ENCODE data around the gene ZNF19.

Gene ZNF19

DNA sequence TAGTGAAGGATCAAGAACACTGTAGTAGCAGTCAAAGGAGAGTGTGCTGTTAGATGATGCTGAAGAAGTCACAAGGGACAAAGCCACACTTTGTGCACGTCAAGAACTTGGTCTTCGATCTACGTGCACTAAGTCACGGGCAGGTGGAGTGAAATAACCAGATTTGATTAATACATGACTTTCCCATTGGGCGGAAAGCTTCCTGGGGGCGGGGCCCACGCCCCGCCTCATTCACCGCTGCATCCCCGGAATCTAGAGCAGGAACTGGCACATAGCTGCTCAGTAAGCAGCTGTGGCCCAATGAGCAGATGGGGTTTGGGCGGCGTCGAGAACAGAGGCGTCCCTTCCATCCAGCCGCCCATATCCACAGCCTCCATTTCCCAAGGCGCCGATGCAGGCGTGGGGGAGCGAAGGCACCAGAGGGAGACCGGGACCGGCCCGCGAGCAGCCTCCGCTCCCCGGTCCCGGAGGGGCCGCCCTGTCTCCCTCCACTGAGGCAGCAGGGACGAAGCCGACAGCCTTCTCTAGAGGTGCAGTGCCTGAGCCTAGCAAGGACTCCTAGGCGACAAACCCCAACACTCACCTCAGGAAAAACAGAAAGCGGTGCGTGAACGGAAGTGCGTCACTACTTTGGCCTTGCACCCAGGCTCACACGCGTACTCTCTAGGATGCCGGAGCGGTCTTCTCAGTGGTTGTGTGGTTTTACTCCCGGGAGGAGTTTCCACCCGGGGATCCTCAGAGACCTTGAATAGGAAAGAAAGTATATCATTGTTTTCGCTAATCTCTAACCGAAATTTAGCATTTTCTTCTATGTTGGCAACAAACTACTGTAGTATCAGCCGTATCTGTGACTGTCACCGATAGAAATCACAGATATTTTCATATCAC lies 4.9 kb downstream of the ZNF19 start:
- peak; percentile 92 for DNase-seq
- Histone ChIP-seq H3K4me3 (ENCODE audit: low read depth, low read length) (peak overlapping the region; percentile 89), H3K36me3 (replicated peaks) (no peaks in the 10 kb centered on the region), H3K27ac (peak overlapping the region; percentile 99), H3K27me3 (replicated peaks) (no peaks in the 10 kb centered on the region)
- TF ChIP-seq, protein P1, sequence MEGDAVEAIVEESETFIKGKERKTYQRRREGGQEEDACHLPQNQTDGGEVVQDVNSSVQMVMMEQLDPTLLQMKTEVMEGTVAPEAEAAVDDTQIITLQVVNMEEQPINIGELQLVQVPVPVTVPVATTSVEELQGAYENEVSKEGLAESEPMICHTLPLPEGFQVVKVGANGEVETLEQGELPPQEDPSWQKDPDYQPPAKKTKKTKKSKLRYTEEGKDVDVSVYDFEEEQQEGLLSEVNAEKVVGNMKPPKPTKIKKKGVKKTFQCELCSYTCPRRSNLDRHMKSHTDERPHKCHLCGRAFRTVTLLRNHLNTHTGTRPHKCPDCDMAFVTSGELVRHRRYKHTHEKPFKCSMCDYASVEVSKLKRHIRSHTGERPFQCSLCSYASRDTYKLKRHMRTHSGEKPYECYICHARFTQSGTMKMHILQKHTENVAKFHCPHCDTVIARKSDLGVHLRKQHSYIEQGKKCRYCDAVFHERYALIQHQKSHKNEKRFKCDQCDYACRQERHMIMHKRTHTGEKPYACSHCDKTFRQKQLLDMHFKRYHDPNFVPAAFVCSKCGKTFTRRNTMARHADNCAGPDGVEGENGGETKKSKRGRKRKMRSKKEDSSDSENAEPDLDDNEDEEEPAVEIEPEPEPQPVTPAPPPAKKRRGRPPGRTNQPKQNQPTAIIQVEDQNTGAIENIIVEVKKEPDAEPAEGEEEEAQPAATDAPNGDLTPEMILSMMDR (IDR thresholded peaks at IDR 0.05; ENCODE audit: low read depth, low read length, missing control alignments), result no peak
- in situ Hi-C loops (cut with HindIII; ENCODE audit: low pct_ligation_motif_present, low sequenced_read_pairs), result no loop called here

DNA sequence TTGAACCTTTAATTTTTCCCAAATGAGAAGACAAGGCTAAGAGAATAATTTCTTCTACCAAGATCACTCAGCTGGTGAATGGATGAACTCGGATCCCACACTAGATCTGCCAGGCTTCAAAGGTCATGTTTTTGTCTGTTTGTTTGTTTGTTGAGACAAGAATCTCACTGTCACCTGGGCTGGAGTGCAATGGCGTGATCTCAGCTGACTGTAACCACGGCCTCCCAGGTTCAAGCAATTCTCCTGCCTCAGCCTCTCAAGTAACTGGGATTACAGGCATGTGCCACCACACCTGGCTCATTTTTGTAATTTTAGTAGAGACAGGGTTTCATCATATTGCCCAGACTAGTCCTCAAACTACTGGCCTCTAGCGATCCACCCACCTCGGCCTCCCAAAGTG lies 6.6 kb downstream of the ZNF19 start:
- in situ Hi-C loops (cut with HindIII; ENCODE audit: low pct_ligation_motif_present, low sequenced_read_pairs), result no loop called here
- TF ChIP-seq, protein P1 (IDR thresholded peaks at IDR 0.05; ENCODE audit: low read depth, low read length, missing control alignments), result no peak
- no peak for DNase-seq
- Histone ChIP-seq H3K36me3 (replicated peaks) (no peaks in the 10 kb centered on the region), H3K27ac (no peak overlapping the region), H3K27me3 (replicated peaks) (no peaks in the 10 kb centered on the region), H3K4me3 (ENCODE audit: low read depth, low read length) (no peak overlapping the region)

GRCh38 chr16:71480956-71481355 lies 8.2 kb downstream of the ZNF19 start:
- TF ChIP-seq, protein P1 (IDR thresholded peaks at IDR 0.05; ENCODE audit: low read depth, low read length, missing control alignments), result no peak

GRCh38 chr16:71479420-71479819 lies 9.7 kb downstream of the ZNF19 start:
- H3K36me3 ChIP-seq (replicated peaks), result peaks cover 7% of the 10 kb centered on the region

More at GRCh38 chr16:71480956-71481355, 8.2 kb downstream of the ZNF19 start:
- no peak for DNase-seq
- Histone ChIP-seq H3K4me3 (ENCODE audit: low read depth, low read length) (no peak overlapping the region), H3K27me3 (replicated peaks) (no peaks in the 10 kb centered on the region), H3K36me3 (replicated peaks) (peaks cover 3% of the 10 kb centered on the region), H3K27ac (no peak overlapping the region)
- in situ Hi-C loops (cut with HindIII; ENCODE audit: low pct_ligation_motif_present, low sequenced_read_pairs), result no loop called here

GRCh38 chr16:71476457-71477124 lies 12.5 kb downstream of the ZNF19 start:
- peaks cover 7% of the 10 kb centered on the region for H3K36me3 ChIP-seq (replicated peaks)
- no peak overlapping the region for H3K27ac ChIP-seq
- H3K27me3 ChIP-seq (replicated peaks), result no peaks in the 10 kb centered on the region
- TF ChIP-seq, protein P1 (IDR thresholded peaks at IDR 0.05; ENCODE audit: low read depth, low read length, missing control alignments), result no peak
- no peak for DNase-seq
- H3K4me3 ChIP-seq (ENCODE audit: low read depth, low read length), result no peak overlapping the region
- in situ Hi-C loops (cut with HindIII; ENCODE audit: low pct_ligation_motif_present, low sequenced_read_pairs), result no loop called here

More at GRCh38 chr16:71479420-71479819, 9.7 kb downstream of the ZNF19 start:
- Histone ChIP-seq H3K27me3 (replicated peaks) (no peaks in the 10 kb centered on the region), H3K27ac (no peak overlapping the region), H3K4me3 (ENCODE audit: low read depth, low read length) (no peak overlapping the region)
- TF ChIP-seq, protein P1 (IDR thresholded peaks at IDR 0.05; ENCODE audit: low read depth, low read length, missing control alignments), result peak; percentile 82
- no peak for DNase-seq
- in situ Hi-C loops (cut with HindIII; ENCODE audit: low pct_ligation_motif_present, low sequenced_read_pairs), result no loop called here
